Natural killer cell treated with Interleukin-12 subunit alpha and Interleukin-12 subunit beta and Interleukin-15 and Interleukin-18, amount 100 ng/mL, for 72 hours (primary cell): ENCODE data around the gene TBRG4. TPM values are rescaled to one million over a fixed set of nuclear protein-coding genes. Genes with fewer than 3 reads are reported as not detected.
"Not testable (repeated sequence)": the region's sequence is repeated elsewhere in the genome, so short reads cannot be mapped to it uniquely, and the experiment has no call there.

Experiments used
- ATAC-seq, 2 donors: fragments of 150-1000 bp; cut with Tn5 transposase in 1 of 2; sonication (Bioruptor Pico), chemical (Tn5 transposase) in 1 of 2; 2 replicates each; pipeline ENCODE4 v1.10.0; 2021
- DNase-seq: peaks from one replicate; pipeline ENCODE4 v3.0.0; 2022; ENCODE audit warnings: low spot score
- H3K27ac Mint-ChIP-seq, 2 donors: 1 replicate in 1 of 2; 2 replicates in 1 of 2; pipeline ENCODE4 v1.8.0; 2022; ENCODE audit warnings: mixed read lengths in 2 of 2, mild to moderate bottlenecking in 1 of 2, moderate library complexity in 1 of 2
- H3K27me3 Mint-ChIP-seq, 2 donors: 1 replicate in 1 of 2; 2 replicates in 1 of 2; pipeline ENCODE4 v1.8.0; 2022; ENCODE audit warnings: mixed read lengths in 2 of 2
- H3K36me3 Mint-ChIP-seq: one replicate; pipeline ENCODE4 v1.8.0; 2022; ENCODE audit warnings: mixed read lengths
- H3K4me1 Mint-ChIP-seq, 2 donors: 1 replicate in 1 of 2; 2 replicates in 1 of 2; pipeline ENCODE4 v1.8.0; 2022; ENCODE audit warnings: low read depth in 2 of 2, mixed read lengths in 2 of 2, mild to moderate bottlenecking in 1 of 2
- H3K4me3 Mint-ChIP-seq: one replicate; pipeline ENCODE4 v1.8.0; 2022; ENCODE audit warnings: mixed read lengths
- H3K9me3 Mint-ChIP-seq: 2 replicates; pipeline ENCODE4 v1.8.0; 2022; ENCODE audit warnings: mixed read lengths
- total RNA-seq, 2 donors: library from RNA; stranded (reverse); gene quantifications; one replicate each; pipeline ENCODE4 v1.2.3, GENCODE V29; 2022

The TBRG4 gene
- total RNA-seq, result 100 to 1,000 TPM; 123 to 211 TPM

GRCh38 chr7:45111298-45112223 lies at the start of gene TBRG4:
TBRG4 (minus strand) TSS chr7:45111697; CDS start chr7:45109237, 2,460 bp downstream.
- Mint-ChIP-seq H3K27ac (peak within 1 kb of the TSS; percentile 90 to 94), H3K36me3 (peaks cover 4% of the 10 kb centered on the region), H3K27me3 (peaks cover 0 to 3% of the 10 kb centered on the region in 2 donors), H3K4me3 (peak within 1 kb of the TSS; percentile 96), H3K9me3 (no peaks in the 10 kb centered on the region), H3K4me1 (peaks cover 28 to 41% of the 10 kb centered on the region in 2 donors)
- DNase-seq (peak; percentile 95), ATAC-seq (peak; percentile 97 to 98)

GRCh38 chr7:45161138-45161537 lies 49.6 kb upstream of the TBRG4 start:
- H3K27ac Mint-ChIP-seq, result peak overlapping the region in 1 of 2 donors; percentile 11
- peaks cover 4% of the 10 kb centered on the region for H3K36me3 Mint-ChIP-seq
- ATAC-seq (no peak), DNase-seq (no peak)
- H3K9me3 Mint-ChIP-seq, result peaks cover 5% of the 10 kb centered on the region
- peaks cover 9 to 18% of the 10 kb centered on the region in 2 donors for H3K4me1 Mint-ChIP-seq
- H3K27me3 Mint-ChIP-seq, result peaks cover 19 to 22% of the 10 kb centered on the region in 2 donors
- no peak overlapping the region for H3K4me3 Mint-ChIP-seq

GRCh38 chr7:45160417-45160881 lies 49.0 kb upstream of the TBRG4 start:
- Mint-ChIP-seq H3K4me1 (peaks cover 9 to 18% of the 10 kb centered on the region in 2 donors), H3K4me3 (no peak overlapping the region), H3K27ac (no peak overlapping the region), H3K36me3 (peaks cover 4% of the 10 kb centered on the region), H3K9me3 (peaks cover 5% of the 10 kb centered on the region), H3K27me3 (peaks cover 19 to 22% of the 10 kb centered on the region in 2 donors)
- ATAC-seq (peak; percentile 25 to 65), DNase-seq (peak; percentile 57)

GRCh38 chr7:45159296-45159695 lies 47.8 kb upstream of the TBRG4 start:
- H3K27ac Mint-ChIP-seq, result no peak overlapping the region

GRCh38 chr7:45158471-45158870 lies 47.0 kb upstream of the TBRG4 start:
- H3K27me3 Mint-ChIP-seq, result peaks cover 19 to 20% of the 10 kb centered on the region in 2 donors

More at GRCh38 chr7:45159296-45159695, 47.8 kb upstream of the TBRG4 start:
- Mint-ChIP-seq H3K9me3 (no peaks in the 10 kb centered on the region), H3K4me1 (peaks cover 9 to 18% of the 10 kb centered on the region in 2 donors), H3K27me3 (peaks cover 19 to 20% of the 10 kb centered on the region in 2 donors), H3K4me3 (no peak overlapping the region), H3K36me3 (no peaks in the 10 kb centered on the region)
- DNase-seq, result peak; percentile 55
- ATAC-seq, result no peak

GRCh38 chr7:45157653-45158401 lies 46.3 kb upstream of the TBRG4 start, which contains the start of gene RAMP3:
RAMP3 (plus strand) TSS chr7:45157791; CDS start chr7:45157829, 38 bp downstream.
- ATAC-seq (no peak), DNase-seq (peak; percentile 57)
- Mint-ChIP-seq H3K27me3 (peaks cover 19 to 20% of the 10 kb centered on the region in 2 donors), H3K4me1 (peaks cover 9 to 14% of the 10 kb centered on the region in 2 donors), H3K9me3 (no peaks in the 10 kb centered on the region), H3K36me3 (no peaks in the 10 kb centered on the region), H3K27ac (peak within 1 kb of the TSS in 1 of 2 donors; percentile 29), H3K4me3 (no peak within 1 kb of the TSS)

More at GRCh38 chr7:45158471-45158870, 47.0 kb upstream of the TBRG4 start:
- ATAC-seq, result no peak
- peak overlapping the region in 1 of 2 donors; percentile 29 for H3K27ac Mint-ChIP-seq
- DNase-seq, result peak; percentile 13
- H3K4me1 Mint-ChIP-seq, result peaks cover 9 to 18% of the 10 kb centered on the region in 2 donors
- no peak overlapping the region for H3K4me3 Mint-ChIP-seq
- H3K36me3 Mint-ChIP-seq, result no peaks in the 10 kb centered on the region
- no peaks in the 10 kb centered on the region for H3K9me3 Mint-ChIP-seq

GRCh38 chr7:45157286-45157652 lies 45.8 kb upstream of the TBRG4 start:
- peaks cover 19 to 20% of the 10 kb centered on the region in 2 donors for H3K27me3 Mint-ChIP-seq
- no peak overlapping the region for H3K4me3 Mint-ChIP-seq
- no peak overlapping the region for H3K27ac Mint-ChIP-seq
- ATAC-seq, result no peak
- no peaks in the 10 kb centered on the region for H3K36me3 Mint-ChIP-seq
- DNase-seq, result peak; percentile 10
- H3K4me1 Mint-ChIP-seq, result peaks cover 9 to 14% of the 10 kb centered on the region in 2 donors
- H3K9me3 Mint-ChIP-seq, result no peaks in the 10 kb centered on the region

GRCh38 chr7:45156516-45157272 lies 45.2 kb upstream of the TBRG4 start:
- ATAC-seq (no peak), DNase-seq (peak; percentile 48)
- Mint-ChIP-seq H3K4me1 (peaks cover 9 to 14% of the 10 kb centered on the region in 2 donors), H3K9me3 (no peaks in the 10 kb centered on the region), H3K27ac (no peak overlapping the region), H3K27me3 (peaks cover 19 to 20% of the 10 kb centered on the region in 2 donors), H3K4me3 (no peak overlapping the region), H3K36me3 (no peaks in the 10 kb centered on the region)

GRCh38 chr7:45155941-45156340 lies 44.4 kb upstream of the TBRG4 start:
- Mint-ChIP-seq H3K4me3 (no peak overlapping the region), H3K27me3 (peaks cover 15 to 19% of the 10 kb centered on the region in 2 donors)

GRCh38 chr7:45155357-45155900 lies 43.9 kb upstream of the TBRG4 start:
- Mint-ChIP-seq H3K36me3 (no peaks in the 10 kb centered on the region), H3K27ac (no peak overlapping the region), H3K4me3 (no peak overlapping the region), H3K4me1 (peaks cover 3 to 6% of the 10 kb centered on the region in 2 donors), H3K9me3 (no peaks in the 10 kb centered on the region), H3K27me3 (peaks cover 17 to 19% of the 10 kb centered on the region in 2 donors)
- no peak for ATAC-seq
- peak; percentile 8 for DNase-seq

More at GRCh38 chr7:45155941-45156340, 44.4 kb upstream of the TBRG4 start:
- DNase-seq (peak; percentile 38), ATAC-seq (no peak)
- Mint-ChIP-seq H3K36me3 (no peaks in the 10 kb centered on the region), H3K27ac (no peak overlapping the region), H3K9me3 (no peaks in the 10 kb centered on the region), H3K4me1 (peaks cover 6 to 9% of the 10 kb centered on the region in 2 donors)

GRCh38 chr7:45153861-45154260 lies 42.4 kb upstream of the TBRG4 start:
- peaks cover 18 to 21% of the 10 kb centered on the region in 2 donors for H3K27me3 Mint-ChIP-seq
- DNase-seq, result peak; percentile 12
- not testable (repeated sequence) for H3K9me3 Mint-ChIP-seq, H3K4me3 Mint-ChIP-seq, ATAC-seq, H3K4me1 Mint-ChIP-seq, H3K36me3 Mint-ChIP-seq, H3K27ac Mint-ChIP-seq

GRCh38 chr7:45153233-45153632 lies 41.7 kb upstream of the TBRG4 start:
- ATAC-seq (no peak), DNase-seq (peak; percentile 20)
- H3K27ac Mint-ChIP-seq, result no peak overlapping the region
- H3K4me1 Mint-ChIP-seq, result no peaks in the 10 kb centered on the region
- no peaks in the 10 kb centered on the region for H3K36me3 Mint-ChIP-seq
- H3K27me3 Mint-ChIP-seq, result peaks cover 12 to 18% of the 10 kb centered on the region in 2 donors
- H3K9me3 Mint-ChIP-seq, result no peaks in the 10 kb centered on the region
- no peak overlapping the region for H3K4me3 Mint-ChIP-seq
